Duodenal mucosa (tissue), 2 donors: Measurements from ENCODE around the gene ISOC1.

Experiments used
- H3K27ac ChIP-seq: one replicate; pipeline ENCODE4 v1.7.0; 2013; ENCODE audit warnings: low read depth, low read length
- H3K27me3 ChIP-seq, 2 donors: one replicate each; pipeline ENCODE4 v1.7.0; 2013; ENCODE audit warnings: low read length in 2 of 2, control low read depth in 1 of 2; ENCODE audit not compliant: insufficient read depth in 2 of 2, control insufficient read depth in 1 of 2
- H3K36me3 ChIP-seq, 2 donors: one replicate each; pipeline ENCODE4 v1.7.0; 2013; ENCODE audit warnings: low read length in 2 of 2, control low read depth in 1 of 2; ENCODE audit not compliant: insufficient read depth in 2 of 2, control insufficient read depth in 1 of 2
- H3K4me1 ChIP-seq, 2 donors: one replicate each; pipeline ENCODE4 v1.7.0; 2013; ENCODE audit warnings: low read length in 2 of 2, control low read depth in 1 of 2; ENCODE audit not compliant: insufficient read depth in 2 of 2, control insufficient read depth in 1 of 2
- H3K4me3 ChIP-seq, 2 donors: one replicate each; pipeline ENCODE4 v1.7.0; 2013; ENCODE audit warnings: low read length in 2 of 2, low read depth in 1 of 2
- H3K9ac ChIP-seq, 2 donors: one replicate each; pipeline ENCODE4 v1.7.0; 2013; ENCODE audit warnings: low read length in 2 of 2, low read depth in 1 of 2
- H3K9me3 ChIP-seq, 2 donors: one replicate each; pipeline ENCODE4 v1.7.0; 2013; ENCODE audit warnings: low read length in 2 of 2, control low read depth in 1 of 2; ENCODE audit not compliant: control insufficient read depth in 1 of 2

Gene ISOC1

DNA sequence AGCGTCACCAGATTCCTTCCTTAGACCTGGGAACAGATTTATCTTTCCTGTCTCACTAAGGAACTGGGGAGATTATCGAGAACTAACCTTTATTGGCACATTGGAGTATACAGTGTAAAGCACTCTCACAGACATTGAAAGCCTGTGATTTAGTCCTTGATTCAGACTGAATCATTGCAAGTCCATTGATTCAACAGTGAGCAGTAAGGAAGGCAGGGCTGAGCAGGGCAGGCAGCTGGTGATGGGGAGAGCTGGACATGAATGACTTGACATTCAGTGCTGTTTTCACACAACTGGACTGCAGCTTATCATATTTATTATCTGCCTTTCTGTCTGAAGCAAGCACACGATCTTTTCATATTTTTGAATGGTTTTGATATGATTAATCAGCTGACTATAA is 16.2 kb downstream of the ISOC1 start:
- peaks cover 13 to 21% of the 10 kb centered on the region in 2 donors for H3K36me3 ChIP-seq
- H3K4me3 ChIP-seq = no peak overlapping the region
- H3K9me3 ChIP-seq = no peaks in the 10 kb centered on the region
- H3K27ac ChIP-seq = no peak overlapping the region
- no peak overlapping the region for H3K9ac ChIP-seq
- H3K4me1 ChIP-seq = no peaks in the 10 kb centered on the region
- H3K27me3 ChIP-seq = no peaks in the 10 kb centered on the region

DNA sequence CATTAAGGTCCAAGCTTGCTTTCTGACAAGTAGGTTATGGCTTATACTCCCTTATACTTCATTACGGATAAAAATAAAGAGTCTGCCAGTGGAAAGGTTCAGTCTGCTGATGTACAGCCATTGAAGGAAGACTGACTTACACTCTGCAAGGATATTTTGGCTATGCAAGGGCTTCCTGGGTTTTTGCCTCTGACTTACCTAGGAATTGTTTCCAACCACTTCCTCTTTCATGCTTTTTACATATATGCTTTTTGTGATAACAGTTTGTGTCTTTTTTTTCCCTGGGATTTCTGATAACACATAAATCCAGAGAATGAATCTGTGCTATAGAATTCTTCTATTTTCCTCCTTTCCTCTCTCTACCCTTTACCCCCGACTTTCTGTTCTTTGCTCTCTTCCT is 16.8 kb downstream of the ISOC1 start:
- no peak overlapping the region for H3K9ac ChIP-seq
- H3K4me1 ChIP-seq = no peaks in the 10 kb centered on the region
- H3K27me3 ChIP-seq = no peaks in the 10 kb centered on the region
- H3K36me3 ChIP-seq = peaks cover 13 to 21% of the 10 kb centered on the region in 2 donors
- H3K4me3 ChIP-seq = no peak overlapping the region
- no peaks in the 10 kb centered on the region for H3K9me3 ChIP-seq
- no peak overlapping the region for H3K27ac ChIP-seq

DNA sequence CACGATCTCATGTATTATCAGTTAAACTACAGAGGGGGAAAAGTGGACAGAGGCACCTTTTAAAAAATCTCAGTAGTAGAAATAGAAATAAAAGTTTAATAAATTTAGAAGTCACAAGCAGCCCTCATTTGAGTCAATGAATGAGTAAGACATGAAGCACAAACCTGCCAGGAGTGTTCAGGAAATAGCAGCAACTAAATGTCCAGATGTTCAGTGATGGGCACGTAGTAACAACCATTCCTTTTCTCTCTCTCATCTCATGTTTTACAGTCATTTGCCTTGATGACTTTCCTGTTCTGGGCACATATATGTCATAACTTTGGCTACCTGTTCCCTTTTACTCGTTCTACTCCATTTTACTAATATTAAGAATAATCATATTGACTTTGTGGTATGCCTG is 17.7 kb downstream of the ISOC1 start:
- Histone ChIP-seq H3K4me1 (no peaks in the 10 kb centered on the region), H3K36me3 (peaks cover 16 to 20% of the 10 kb centered on the region in 2 donors), H3K27me3 (no peaks in the 10 kb centered on the region), H3K9ac (no peak overlapping the region), H3K4me3 (no peak overlapping the region), H3K9me3 (no peaks in the 10 kb centered on the region), H3K27ac (no peak overlapping the region)

DNA sequence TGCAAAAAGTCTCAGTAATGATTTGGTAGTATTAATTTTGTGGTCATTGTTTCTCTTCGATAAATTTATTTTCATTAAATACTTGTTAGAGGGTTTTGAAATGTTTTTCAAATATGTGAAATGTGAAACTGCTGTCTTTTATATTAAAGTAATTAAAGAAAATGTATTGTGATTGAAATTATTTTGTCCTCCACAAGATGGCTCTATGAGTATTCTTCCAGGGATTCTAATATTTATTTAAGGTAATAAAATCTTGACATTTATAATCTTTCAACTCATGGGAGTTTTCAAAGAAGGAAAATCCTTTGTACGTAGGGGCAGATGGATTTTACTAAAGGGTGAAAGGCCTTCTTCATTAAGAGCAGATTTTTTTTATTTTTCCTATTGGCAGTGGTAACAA is 19.3 kb downstream of the ISOC1 start:
- no peak overlapping the region for H3K4me3 ChIP-seq
- peaks cover 11 to 20% of the 10 kb centered on the region in 2 donors for H3K36me3 ChIP-seq
- no peaks in the 10 kb centered on the region for H3K4me1 ChIP-seq
- H3K9ac ChIP-seq = no peak overlapping the region
- no peaks in the 10 kb centered on the region for H3K27me3 ChIP-seq
- no peaks in the 10 kb centered on the region for H3K9me3 ChIP-seq
- no peak overlapping the region for H3K27ac ChIP-seq

DNA sequence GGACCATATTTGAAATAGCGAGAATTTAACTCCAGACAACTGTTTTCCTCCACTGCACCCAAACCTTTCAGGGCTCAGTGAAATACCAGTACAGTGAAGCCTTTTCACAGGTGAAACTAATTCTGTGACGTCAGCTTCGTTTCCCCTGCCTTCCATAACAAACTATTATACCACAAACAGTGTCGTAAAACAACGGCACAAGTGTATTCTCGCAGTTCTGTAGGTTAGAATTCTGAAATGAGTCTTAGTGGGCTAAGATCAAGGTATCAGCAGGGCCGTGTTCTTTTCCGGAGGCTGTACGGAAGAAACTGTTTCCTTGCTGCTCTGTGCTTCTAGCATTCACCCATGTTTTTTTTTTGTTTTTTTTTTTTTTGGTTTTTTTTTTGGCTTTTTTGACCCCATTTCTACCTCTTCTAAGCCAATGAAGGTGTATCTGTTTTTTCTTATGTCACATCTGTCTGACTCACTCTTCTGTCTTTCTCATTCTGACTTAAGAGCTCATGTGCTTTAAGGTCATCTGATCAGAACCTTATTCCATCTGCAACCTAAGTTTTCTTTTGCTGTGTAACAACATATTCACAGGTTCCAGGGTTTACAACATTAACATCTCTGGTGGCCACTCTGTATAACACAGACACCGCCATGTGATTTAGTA is 20.1 kb downstream of the ISOC1 start:
- Histone ChIP-seq H3K9ac (no peak overlapping the region), H3K9me3 (no peaks in the 10 kb centered on the region), H3K36me3 (peaks cover 11 to 20% of the 10 kb centered on the region in 2 donors), H3K4me1 (no peaks in the 10 kb centered on the region), H3K4me3 (no peak overlapping the region), H3K27ac (no peak overlapping the region), H3K27me3 (no peaks in the 10 kb centered on the region)

DNA sequence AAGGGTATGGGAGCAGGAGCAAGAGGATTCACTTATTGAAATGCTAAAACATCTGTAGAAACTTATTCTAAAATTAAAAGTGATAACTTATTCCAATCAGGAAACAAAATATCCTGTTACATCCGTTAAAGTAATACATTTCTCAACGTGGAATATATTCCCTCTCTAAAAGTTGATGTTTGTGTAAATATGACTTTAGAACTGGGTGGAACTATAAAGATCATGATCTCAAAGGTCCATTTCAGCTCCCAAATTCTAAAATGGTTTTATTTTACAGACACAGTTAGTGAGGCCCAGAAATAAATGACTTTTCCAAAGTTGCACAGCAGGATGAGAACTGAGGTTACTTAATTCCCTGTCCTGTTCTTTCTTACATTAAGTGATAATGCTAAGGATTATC is 21.1 kb downstream of the ISOC1 start:
- no peaks in the 10 kb centered on the region for H3K9me3 ChIP-seq
- H3K27me3 ChIP-seq = no peaks in the 10 kb centered on the region
- H3K9ac ChIP-seq = no peak overlapping the region
- H3K36me3 ChIP-seq = peaks cover 11 to 20% of the 10 kb centered on the region in 2 donors
- H3K4me3 ChIP-seq = no peak overlapping the region
- no peak overlapping the region for H3K27ac ChIP-seq
- no peaks in the 10 kb centered on the region for H3K4me1 ChIP-seq

DNA sequence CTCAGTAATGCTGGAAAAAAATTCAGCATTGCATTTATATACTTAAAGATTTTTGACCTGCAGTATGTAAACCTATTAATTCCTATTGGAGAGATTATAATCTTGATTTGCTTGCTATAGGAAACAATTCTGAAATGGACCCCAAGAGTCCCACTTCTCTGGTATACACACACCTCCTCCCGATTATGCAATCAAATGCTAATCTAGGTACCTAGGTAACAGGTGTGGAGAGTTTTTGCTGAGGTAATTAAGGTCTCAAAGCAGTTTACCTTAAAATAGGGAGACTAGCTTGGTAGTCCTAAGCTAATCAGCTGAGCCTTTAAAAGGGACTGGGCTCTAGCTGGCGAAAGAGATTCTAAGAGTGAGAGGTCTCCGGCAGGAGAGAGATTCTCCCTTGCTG is 22.2 kb downstream of the ISOC1 start:
- no peaks in the 10 kb centered on the region for H3K4me1 ChIP-seq
- peaks cover 11 to 20% of the 10 kb centered on the region in 2 donors for H3K36me3 ChIP-seq
- H3K27ac ChIP-seq = no peak overlapping the region
- H3K9ac ChIP-seq = no peak overlapping the region
- H3K9me3 ChIP-seq = no peaks in the 10 kb centered on the region
- H3K27me3 ChIP-seq = no peaks in the 10 kb centered on the region
- H3K4me3 ChIP-seq = no peak overlapping the region

DNA sequence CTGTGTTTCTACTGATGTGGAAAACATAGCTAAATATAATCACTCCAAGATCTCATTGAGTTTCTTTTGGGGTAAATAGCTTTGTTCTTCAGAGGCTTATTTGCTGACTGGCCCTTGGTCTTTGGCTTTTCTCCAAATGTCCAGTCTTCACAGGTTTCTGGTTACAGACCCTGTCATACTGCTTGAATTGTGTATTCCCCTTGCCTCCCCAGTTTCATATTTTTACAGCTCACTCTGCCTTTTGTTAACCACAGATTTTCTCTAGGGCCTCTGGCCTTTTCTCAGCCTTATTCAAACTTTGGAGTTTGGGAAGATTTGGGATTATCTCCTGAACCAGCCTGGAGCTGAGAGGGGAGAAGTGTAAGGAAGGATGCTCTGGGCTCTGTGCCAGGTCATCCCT is 23.9 kb downstream of the ISOC1 start:
- no peaks in the 10 kb centered on the region for H3K4me1 ChIP-seq
- no peak overlapping the region for H3K27ac ChIP-seq
- H3K4me3 ChIP-seq = no peak overlapping the region
- H3K9ac ChIP-seq = no peak overlapping the region
- no peaks in the 10 kb centered on the region for H3K27me3 ChIP-seq
- peaks cover 4 to 10% of the 10 kb centered on the region in 2 donors for H3K36me3 ChIP-seq
- H3K9me3 ChIP-seq = no peaks in the 10 kb centered on the region

DNA sequence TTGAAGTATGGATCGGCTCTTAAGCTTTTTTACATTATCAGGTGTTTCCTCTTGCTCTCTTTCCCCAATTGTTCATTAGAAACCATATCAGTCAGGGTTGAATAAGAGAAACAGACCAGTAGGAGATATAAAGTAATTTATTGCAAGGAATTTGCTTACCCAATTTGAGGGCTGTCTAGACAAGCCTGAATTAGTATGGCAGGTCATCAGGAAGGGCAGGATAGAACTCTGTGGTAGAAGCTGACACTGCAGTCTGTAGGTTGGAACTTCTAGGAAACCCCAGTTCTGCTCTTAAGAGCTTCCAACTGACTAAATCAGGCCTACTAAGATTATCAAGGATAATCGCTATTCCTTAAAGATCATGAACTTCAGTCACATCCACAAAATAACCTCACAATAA is 24.3 kb downstream of the ISOC1 start:
- Histone ChIP-seq H3K36me3 (peaks cover 4 to 10% of the 10 kb centered on the region in 2 donors), H3K4me3 (no peak overlapping the region), H3K9me3 (no peaks in the 10 kb centered on the region), H3K9ac (no peak overlapping the region), H3K27ac (no peak overlapping the region), H3K4me1 (no peaks in the 10 kb centered on the region), H3K27me3 (no peaks in the 10 kb centered on the region)

DNA sequence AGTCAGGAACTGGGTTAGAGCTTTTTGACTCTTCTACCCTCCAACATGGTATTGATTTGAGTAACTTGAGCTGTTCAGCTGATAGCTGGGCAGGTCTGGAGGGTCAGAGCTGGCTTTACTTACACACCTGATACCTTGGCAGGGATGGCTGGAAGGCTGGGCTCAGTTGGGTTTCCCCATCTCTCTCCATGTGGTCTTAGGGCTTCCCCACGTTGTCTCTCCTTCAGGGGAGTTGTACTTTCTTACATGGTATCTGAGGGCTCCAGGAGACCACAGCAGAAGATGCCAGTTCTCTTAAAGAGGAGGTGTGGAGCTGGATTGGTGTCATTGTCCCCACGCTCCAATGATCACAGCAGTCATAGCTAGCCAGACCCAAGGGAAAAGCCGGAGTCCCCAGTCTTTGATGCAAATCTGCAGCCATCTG is 25.6 kb downstream of the ISOC1 start:
- Histone ChIP-seq H3K4me3 (no peak overlapping the region), H3K27ac (no peak overlapping the region), H3K9ac (no peak overlapping the region), H3K27me3 (no peaks in the 10 kb centered on the region), H3K4me1 (no peaks in the 10 kb centered on the region), H3K36me3 (peaks cover 4 to 7% of the 10 kb centered on the region in 2 donors), H3K9me3 (no peaks in the 10 kb centered on the region)

DNA sequence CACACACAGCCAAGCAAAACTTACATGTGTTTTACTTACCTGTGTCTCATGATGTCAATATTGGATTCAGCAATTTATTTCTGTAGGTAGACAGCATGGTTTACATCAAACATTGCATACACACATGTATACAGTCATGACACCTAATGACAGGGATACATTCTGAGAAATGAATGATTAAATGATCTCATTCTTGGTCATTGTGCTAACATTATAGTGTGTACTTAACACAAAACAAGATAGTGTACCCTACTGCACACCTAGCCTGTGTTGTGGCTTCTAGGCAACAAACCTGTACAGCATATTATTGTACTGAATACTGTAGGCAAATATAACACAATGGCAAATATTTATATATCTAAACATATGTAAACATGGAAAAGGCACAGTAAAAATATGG is 28.0 kb downstream of the ISOC1 start:
- H3K27ac ChIP-seq = no peak overlapping the region
- no peak overlapping the region for H3K9ac ChIP-seq
- H3K36me3 ChIP-seq = no peaks in the 10 kb centered on the region
- no peaks in the 10 kb centered on the region for H3K27me3 ChIP-seq
- H3K4me3 ChIP-seq = no peak overlapping the region
- no peaks in the 10 kb centered on the region for H3K9me3 ChIP-seq
- peaks cover 10 to 17% of the 10 kb centered on the region in 2 donors for H3K4me1 ChIP-seq
